ENCODE data around the gene SGK2. TPM values are rescaled to one million over a fixed set of nuclear protein-coding genes. Genes with fewer than 3 reads are reported as not detected.
A peak's percentile ranks its signal among the peaks of the same experiment; 100 is the strongest.

SGK2 gene
- total RNA-seq, 1 experiment from 2014 or later = 0.90 TPM

DNA sequence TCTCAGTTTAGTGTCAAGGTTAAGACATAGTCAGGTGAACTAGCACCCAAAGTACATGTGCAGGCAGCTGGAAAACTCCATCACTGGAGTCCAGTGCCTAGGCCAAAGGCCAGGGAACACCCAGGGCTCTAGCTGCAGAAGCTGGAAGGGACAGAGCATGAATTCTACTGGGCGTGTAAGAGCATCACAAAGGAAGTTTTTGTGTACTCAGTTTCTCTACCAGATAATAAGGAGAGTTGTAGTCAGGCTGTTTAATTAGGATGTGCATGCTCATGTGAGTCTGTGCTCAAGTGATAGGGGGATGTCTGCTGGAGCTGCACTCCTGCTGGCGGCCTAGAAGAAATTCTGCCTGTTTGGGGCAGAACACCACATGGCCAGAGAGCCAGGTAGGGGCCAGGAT, 43.2 kb upstream of the SGK2 start:
- Histone ChIP-seq H3K27me3 (ENCODE audit: control insufficient read depth, insufficient read depth, low read length) (no peaks in the 10 kb centered on the region), H3K9me3 (ENCODE audit: control insufficient read depth, insufficient read depth, low read depth, low read length) (no peaks in the 10 kb centered on the region), H3K4me1 (ENCODE audit: control insufficient read depth, insufficient read depth, low read length) (peaks cover 11% of the 10 kb centered on the region; the same call in 1 of the 2 replicates), H3K27ac (ENCODE audit: low read length) (no peak overlapping the region), H3K36me3 (ENCODE audit: control insufficient read depth, insufficient read depth, low read length) (no peaks in the 10 kb centered on the region), H3K4me3 (ENCODE audit: low read depth in 2 of 2, low read length in 2 of 2) (peak overlapping the region; percentile 67 to 68)
- no peak for ATAC-seq
- DNase-seq (ENCODE audit: low read depth, low spot score) = no peak
- no TSS peak for BruUV-seq (replicated peaks)
- intact Hi-C loops (cut with micrococcal nuclease; ENCODE audit: unreplicated experiment) (no loop called here), in situ Hi-C loops (cut with HindIII; ENCODE audit: low pct_unique_long_range_greater_than_20kb, low sequenced_read_pairs) (no loop called here)
- TF ChIP-seq TCF7L2 (IDR thresholded peaks at IDR 0.05; ENCODE audit: low read depth, low read length) (no peak), SIN3A (IDR thresholded peaks at IDR 0.05; ENCODE audit: borderline replicate concordance, insufficient read depth, low read depth, low read length) (no peak), POLR2AphosphoS5 (IDR thresholded peaks at IDR 0.05; ENCODE audit: low read depth, low read length) (no peak)
- TF ChIP-seq, protein P1, sequence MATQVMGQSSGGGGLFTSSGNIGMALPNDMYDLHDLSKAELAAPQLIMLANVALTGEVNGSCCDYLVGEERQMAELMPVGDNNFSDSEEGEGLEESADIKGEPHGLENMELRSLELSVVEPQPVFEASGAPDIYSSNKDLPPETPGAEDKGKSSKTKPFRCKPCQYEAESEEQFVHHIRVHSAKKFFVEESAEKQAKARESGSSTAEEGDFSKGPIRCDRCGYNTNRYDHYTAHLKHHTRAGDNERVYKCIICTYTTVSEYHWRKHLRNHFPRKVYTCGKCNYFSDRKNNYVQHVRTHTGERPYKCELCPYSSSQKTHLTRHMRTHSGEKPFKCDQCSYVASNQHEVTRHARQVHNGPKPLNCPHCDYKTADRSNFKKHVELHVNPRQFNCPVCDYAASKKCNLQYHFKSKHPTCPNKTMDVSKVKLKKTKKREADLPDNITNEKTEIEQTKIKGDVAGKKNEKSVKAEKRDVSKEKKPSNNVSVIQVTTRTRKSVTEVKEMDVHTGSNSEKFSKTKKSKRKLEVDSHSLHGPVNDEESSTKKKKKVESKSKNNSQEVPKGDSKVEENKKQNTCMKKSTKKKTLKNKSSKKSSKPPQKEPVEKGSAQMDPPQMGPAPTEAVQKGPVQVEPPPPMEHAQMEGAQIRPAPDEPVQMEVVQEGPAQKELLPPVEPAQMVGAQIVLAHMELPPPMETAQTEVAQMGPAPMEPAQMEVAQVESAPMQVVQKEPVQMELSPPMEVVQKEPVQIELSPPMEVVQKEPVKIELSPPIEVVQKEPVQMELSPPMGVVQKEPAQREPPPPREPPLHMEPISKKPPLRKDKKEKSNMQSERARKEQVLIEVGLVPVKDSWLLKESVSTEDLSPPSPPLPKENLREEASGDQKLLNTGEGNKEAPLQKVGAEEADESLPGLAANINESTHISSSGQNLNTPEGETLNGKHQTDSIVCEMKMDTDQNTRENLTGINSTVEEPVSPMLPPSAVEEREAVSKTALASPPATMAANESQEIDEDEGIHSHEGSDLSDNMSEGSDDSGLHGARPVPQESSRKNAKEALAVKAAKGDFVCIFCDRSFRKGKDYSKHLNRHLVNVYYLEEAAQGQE (IDR thresholded peaks at IDR 0.05; ENCODE audit: insufficient read depth in 1 of 2, low read depth in 2 of 2, low read length in 1 of 2) = no peak
- TF ChIP-seq, protein P2, sequence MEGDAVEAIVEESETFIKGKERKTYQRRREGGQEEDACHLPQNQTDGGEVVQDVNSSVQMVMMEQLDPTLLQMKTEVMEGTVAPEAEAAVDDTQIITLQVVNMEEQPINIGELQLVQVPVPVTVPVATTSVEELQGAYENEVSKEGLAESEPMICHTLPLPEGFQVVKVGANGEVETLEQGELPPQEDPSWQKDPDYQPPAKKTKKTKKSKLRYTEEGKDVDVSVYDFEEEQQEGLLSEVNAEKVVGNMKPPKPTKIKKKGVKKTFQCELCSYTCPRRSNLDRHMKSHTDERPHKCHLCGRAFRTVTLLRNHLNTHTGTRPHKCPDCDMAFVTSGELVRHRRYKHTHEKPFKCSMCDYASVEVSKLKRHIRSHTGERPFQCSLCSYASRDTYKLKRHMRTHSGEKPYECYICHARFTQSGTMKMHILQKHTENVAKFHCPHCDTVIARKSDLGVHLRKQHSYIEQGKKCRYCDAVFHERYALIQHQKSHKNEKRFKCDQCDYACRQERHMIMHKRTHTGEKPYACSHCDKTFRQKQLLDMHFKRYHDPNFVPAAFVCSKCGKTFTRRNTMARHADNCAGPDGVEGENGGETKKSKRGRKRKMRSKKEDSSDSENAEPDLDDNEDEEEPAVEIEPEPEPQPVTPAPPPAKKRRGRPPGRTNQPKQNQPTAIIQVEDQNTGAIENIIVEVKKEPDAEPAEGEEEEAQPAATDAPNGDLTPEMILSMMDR (IDR thresholded peaks at IDR 0.05) = no peak
- POLR2A ChIA-PET = interaction anchor here (0.6 kb wide), 1 partner anchor 16 kb away, joined by 3 read pairs; no protein-coding TSS in a partner anchor
- CTCF ChIA-PET = no interaction called here

DNA sequence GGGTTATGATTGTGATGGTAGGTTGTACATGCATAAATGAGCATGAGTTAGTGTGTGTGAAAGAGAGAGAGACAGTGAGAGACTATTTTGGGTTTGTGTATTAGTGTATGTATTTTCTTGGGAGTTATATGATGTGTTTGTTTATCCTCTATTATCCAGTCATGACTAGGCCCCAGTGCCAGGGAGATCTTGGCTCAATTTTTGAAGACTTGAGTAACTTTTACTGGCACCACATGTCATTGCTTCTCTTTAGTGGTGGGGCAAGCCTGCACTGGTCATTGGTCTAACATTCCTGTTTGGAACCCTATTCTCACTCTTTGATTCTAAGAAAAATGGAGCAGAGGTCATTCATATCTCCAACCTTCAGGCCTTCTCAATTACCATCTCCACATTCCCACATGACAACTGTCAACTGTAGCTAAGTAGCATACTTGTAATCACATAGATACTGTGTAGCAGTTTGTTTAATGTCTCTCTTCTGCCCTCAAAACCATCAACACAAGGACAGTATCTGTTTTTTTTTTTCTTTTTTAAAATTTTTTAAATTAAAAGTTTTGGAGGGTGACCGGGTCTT, 42.5 kb upstream of the SGK2 start:
- intact Hi-C loops (cut with micrococcal nuclease; ENCODE audit: unreplicated experiment) = no loop called here
- DNase-seq (ENCODE audit: low read depth, low spot score) (no peak), ATAC-seq (no peak)
- no peaks in the 10 kb centered on the region for H3K9me3 ChIP-seq (ENCODE audit: control insufficient read depth, insufficient read depth, low read depth, low read length)
- H3K27ac ChIP-seq (ENCODE audit: low read length) = no peak overlapping the region
- H3K4me3 ChIP-seq (ENCODE audit: low read depth in 2 of 2, low read length in 2 of 2) = no peak overlapping the region; a peak in 1 of 4 replicates
- in situ Hi-C loops (cut with HindIII; ENCODE audit: low pct_unique_long_range_greater_than_20kb, low sequenced_read_pairs) = no loop called here
- H3K4me1 ChIP-seq (ENCODE audit: control insufficient read depth, insufficient read depth, low read length) = peaks cover 11% of the 10 kb centered on the region; the same call in 1 of the 2 replicates
- H3K36me3 ChIP-seq (ENCODE audit: control insufficient read depth, insufficient read depth, low read length) = no peaks in the 10 kb centered on the region
- CTCF ChIA-PET = interaction anchor here (1.2 kb wide), 1 partner anchor 68 kb away, joined by 5 read pairs; no protein-coding TSS in a partner anchor
- BruUV-seq (replicated peaks) = TSS peak; percentile 53
- POLR2A ChIA-PET = no interaction called here
- TF ChIP-seq, protein P2 (IDR thresholded peaks at IDR 0.05) = no peak
- TF ChIP-seq SIN3A (IDR thresholded peaks at IDR 0.05; ENCODE audit: borderline replicate concordance, insufficient read depth, low read depth, low read length) (no peak), POLR2AphosphoS5 (IDR thresholded peaks at IDR 0.05; ENCODE audit: low read depth, low read length) (no peak), TCF7L2 (IDR thresholded peaks at IDR 0.05; ENCODE audit: low read depth, low read length) (no peak)
- TF ChIP-seq, protein P1 (IDR thresholded peaks at IDR 0.05; ENCODE audit: insufficient read depth in 1 of 2, low read depth in 2 of 2, low read length in 1 of 2) = no peak
- H3K27me3 ChIP-seq (ENCODE audit: control insufficient read depth, insufficient read depth, low read length) = no peaks in the 10 kb centered on the region
